ENCODE data around the gene AP1AR.
"Not testable (repeated sequence)": the region's sequence is repeated elsewhere in the genome, so short reads cannot be mapped to it uniquely, and the experiment has no call there.

GRCh38 chr4:112305477-112305876, 73.9 kb downstream of the AP1AR start:
- TF ChIP-seq RCOR1 (IDR thresholded peaks at IDR 0.05; ENCODE audit: insufficient replicate concordance, low read length); CTCF (conservative IDR thresholded peaks at IDR 0.05; ENCODE audit: low read depth, low read length); USF2 (IDR thresholded peaks at IDR 0.05; ENCODE audit: low read depth, low read length); POLR2A (IDR thresholded peaks at IDR 0.05; ENCODE audit: low read depth, low read length); NFE2L2 (IDR thresholded peaks at IDR 0.05; ENCODE audit: low read depth, low read length); MAZ (IDR thresholded peaks at IDR 0.05; ENCODE audit: borderline replicate concordance, low read depth, low read length); RFX5 (IDR thresholded peaks at IDR 0.05; ENCODE audit: low read depth, low read length); CEBPB (IDR thresholded peaks at IDR 0.05; ENCODE audit: low read depth, low read length); FOS (IDR thresholded peaks at IDR 0.05; ENCODE audit: low read depth, low read length); CHD1 (IDR thresholded peaks at IDR 0.05; ENCODE audit: low read depth, low read length); RAD21 (IDR thresholded peaks at IDR 0.05; ENCODE audit: low read length); MXI1 (IDR thresholded peaks at IDR 0.05; ENCODE audit: borderline replicate concordance, low read depth, low read length): not testable (repeated sequence)

All from IMR-90 (cell line).